Activated CD4-positive, alpha-beta T cell treated with anti-CD3 and anti-CD28 coated beads, Interleukin-2, amount 50 U/mL, for 24 hours (primary cell): Measurements from ENCODE around the gene TNFSF13.
"Not testable (repeated sequence)": the region's sequence is repeated elsewhere in the genome, so short reads cannot be mapped to it uniquely, and the experiment has no call there.

Experiments
- DNase-seq, 2 donors: peaks; one replicate each; pipeline ENCODE4 v3.0.0-alpha.2; 2020; ENCODE audit warnings: low read depth in 1 of 2, low spot score in 1 of 2

Gene TNFSF13

GRCh38 chr17:7589891-7590691 is 31.5 kb downstream of the TNFSF13 start, which contains the start of gene SOX15:
Gene SOX15, minus strand, starts transcription at chr17:7590094. Its CDS starts 418 bp downstream, at chr17:7589676.
- no peak for DNase-seq

- DNase-seq, result no peak
Observed at GRCh38 chr17:7590743-7591142, 32.2 kb downstream of the TNFSF13 start.

- DNase-seq, result no peak
Observed at GRCh38 chr17:7591596-7591995, 33.0 kb downstream of the TNFSF13 start.

- no peak for DNase-seq
Observed at GRCh38 chr17:7592422-7593021, 34.0 kb downstream of the TNFSF13 start.

- no peak for DNase-seq
Observed at GRCh38 chr17:7593296-7593695, 34.7 kb downstream of the TNFSF13 start.

GRCh38 chr17:7597561-7597960 is 39.0 kb downstream of the TNFSF13 start:
- not testable (repeated sequence) for DNase-seq

- DNase-seq, result no peak
Observed at GRCh38 chr17:7606280-7606679, 47.7 kb downstream of the TNFSF13 start.

- no peak for DNase-seq
Observed at GRCh38 chr17:7610641-7611040, 52.1 kb downstream of the TNFSF13 start.
